Measurements from ENCODE around the gene KRTAP21-2. TPM values are rescaled to one million over a fixed set of nuclear protein-coding genes. Genes with fewer than 3 reads are reported as not detected.

Gene KRTAP21-2
- not detected for total RNA-seq
- long read RNA-seq = 0 reads

DNA sequence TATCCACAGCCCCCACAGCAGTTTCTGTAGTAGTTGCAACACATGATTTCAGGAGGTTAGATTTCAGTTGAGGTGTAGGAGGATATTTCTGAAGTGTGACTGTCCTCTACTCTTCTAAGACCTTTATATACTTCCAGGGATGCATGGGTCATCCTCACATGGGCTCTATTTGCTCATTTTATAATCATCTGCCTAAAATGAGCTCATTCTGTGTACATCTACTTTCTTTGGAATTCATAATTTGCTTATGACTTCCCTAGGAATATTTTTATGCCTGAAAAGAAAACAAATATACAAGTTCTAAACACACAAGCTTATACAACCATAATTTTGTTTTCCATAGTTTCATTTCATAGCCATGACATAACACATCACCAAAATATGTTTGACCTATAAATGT lies at the start of gene KRTAP21-2:
Gene KRTAP21-2 (minus strand): TSS at position 101 of the 400 bp plus-strand sequence. CDS start 57 bp downstream, at position 44.
- Histone ChIP-seq H3K4me3 (no peak within 1 kb of the TSS), H3K27ac (replicated peaks) (no peak within 1 kb of the TSS), H3K9me3 (replicated peaks) (peaks cover 22% of the 10 kb centered on the region), H3K27me3 (ENCODE audit: low read depth) (no peaks in the 10 kb centered on the region), H3K4me1 (no peaks in the 10 kb centered on the region), H3K36me3 (no peaks in the 10 kb centered on the region)
- intact Hi-C loops (cut with micrococcal nuclease) = no loop called here
- TF ChIP-seq, protein P1, sequence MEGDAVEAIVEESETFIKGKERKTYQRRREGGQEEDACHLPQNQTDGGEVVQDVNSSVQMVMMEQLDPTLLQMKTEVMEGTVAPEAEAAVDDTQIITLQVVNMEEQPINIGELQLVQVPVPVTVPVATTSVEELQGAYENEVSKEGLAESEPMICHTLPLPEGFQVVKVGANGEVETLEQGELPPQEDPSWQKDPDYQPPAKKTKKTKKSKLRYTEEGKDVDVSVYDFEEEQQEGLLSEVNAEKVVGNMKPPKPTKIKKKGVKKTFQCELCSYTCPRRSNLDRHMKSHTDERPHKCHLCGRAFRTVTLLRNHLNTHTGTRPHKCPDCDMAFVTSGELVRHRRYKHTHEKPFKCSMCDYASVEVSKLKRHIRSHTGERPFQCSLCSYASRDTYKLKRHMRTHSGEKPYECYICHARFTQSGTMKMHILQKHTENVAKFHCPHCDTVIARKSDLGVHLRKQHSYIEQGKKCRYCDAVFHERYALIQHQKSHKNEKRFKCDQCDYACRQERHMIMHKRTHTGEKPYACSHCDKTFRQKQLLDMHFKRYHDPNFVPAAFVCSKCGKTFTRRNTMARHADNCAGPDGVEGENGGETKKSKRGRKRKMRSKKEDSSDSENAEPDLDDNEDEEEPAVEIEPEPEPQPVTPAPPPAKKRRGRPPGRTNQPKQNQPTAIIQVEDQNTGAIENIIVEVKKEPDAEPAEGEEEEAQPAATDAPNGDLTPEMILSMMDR (IDR thresholded peaks at IDR 0.05; ENCODE audit: borderline replicate concordance) = no peak
- DNase-seq = no peak

DNA sequence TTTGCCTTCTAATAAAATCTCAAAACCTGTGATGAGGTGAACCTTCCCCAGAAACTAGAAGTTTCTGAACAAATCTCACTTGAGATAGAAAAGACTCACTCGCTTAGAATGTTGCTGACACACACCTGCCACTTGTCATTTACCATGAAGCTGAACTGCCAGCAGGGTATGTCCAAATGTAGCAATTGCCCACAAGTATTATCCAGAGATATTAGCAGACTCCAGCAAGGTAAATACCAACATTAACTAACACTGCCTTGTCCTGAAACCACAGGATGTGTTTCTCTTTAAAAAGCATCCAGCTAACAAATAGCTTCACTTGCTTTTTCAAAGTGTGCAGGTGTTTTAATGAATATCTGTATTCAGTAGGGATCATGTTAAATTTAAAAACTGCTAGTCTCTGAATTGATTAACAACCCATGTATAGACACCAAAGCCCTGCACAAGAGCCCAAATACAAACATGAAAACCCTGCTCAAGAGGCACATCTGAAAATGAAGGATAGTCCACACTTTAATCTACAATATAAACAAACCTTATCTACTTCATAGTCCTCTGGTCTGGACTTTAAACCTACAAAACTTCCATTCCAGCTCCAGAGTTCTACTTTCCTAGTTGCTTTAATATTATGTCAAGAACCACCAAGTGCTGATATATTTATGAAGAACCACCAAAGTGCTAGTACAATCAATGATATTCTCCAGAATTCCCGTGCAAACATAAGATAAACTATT lies 46.7 kb upstream of the KRTAP21-2 start:
- H3K4me3 ChIP-seq = no peak overlapping the region
- TF ChIP-seq, protein P1 (IDR thresholded peaks at IDR 0.05; ENCODE audit: borderline replicate concordance) = no peak
- no peaks in the 10 kb centered on the region for H3K27me3 ChIP-seq (ENCODE audit: low read depth)
- H3K36me3 ChIP-seq = no peaks in the 10 kb centered on the region
- no peak overlapping the region for H3K27ac ChIP-seq (replicated peaks)
- DNase-seq = no peak
- no peaks in the 10 kb centered on the region for H3K9me3 ChIP-seq (replicated peaks)
- no peaks in the 10 kb centered on the region for H3K4me1 ChIP-seq
- intact Hi-C loops (cut with micrococcal nuclease) = no loop called here

DNA sequence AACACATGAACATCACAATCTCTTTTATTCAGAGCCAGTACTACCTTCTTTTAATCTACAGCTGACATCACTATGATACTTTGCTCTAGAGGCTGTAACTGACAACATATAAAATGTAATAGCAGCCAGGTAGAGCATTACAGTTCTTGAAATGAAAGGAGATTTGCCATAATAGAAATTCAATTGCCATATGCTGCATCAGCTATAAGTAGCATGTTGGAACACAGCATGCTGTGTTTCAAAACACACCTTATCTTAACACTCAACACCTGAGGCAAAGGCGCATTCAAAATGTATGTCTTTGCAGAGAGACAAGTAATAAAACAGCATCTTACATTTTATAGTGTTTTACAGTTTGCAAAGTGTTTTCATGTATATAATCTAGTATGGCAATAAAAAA lies 32.2 kb upstream of the KRTAP21-2 start:
- DNase-seq = no peak
- Histone ChIP-seq H3K4me3 (no peak overlapping the region), H3K27ac (replicated peaks) (no peak overlapping the region), H3K4me1 (no peaks in the 10 kb centered on the region), H3K36me3 (no peaks in the 10 kb centered on the region), H3K9me3 (replicated peaks) (no peaks in the 10 kb centered on the region), H3K27me3 (ENCODE audit: low read depth) (no peaks in the 10 kb centered on the region)
- intact Hi-C loops (cut with micrococcal nuclease) = no loop called here
- TF ChIP-seq, protein P1 (IDR thresholded peaks at IDR 0.05; ENCODE audit: borderline replicate concordance) = no peak

DNA sequence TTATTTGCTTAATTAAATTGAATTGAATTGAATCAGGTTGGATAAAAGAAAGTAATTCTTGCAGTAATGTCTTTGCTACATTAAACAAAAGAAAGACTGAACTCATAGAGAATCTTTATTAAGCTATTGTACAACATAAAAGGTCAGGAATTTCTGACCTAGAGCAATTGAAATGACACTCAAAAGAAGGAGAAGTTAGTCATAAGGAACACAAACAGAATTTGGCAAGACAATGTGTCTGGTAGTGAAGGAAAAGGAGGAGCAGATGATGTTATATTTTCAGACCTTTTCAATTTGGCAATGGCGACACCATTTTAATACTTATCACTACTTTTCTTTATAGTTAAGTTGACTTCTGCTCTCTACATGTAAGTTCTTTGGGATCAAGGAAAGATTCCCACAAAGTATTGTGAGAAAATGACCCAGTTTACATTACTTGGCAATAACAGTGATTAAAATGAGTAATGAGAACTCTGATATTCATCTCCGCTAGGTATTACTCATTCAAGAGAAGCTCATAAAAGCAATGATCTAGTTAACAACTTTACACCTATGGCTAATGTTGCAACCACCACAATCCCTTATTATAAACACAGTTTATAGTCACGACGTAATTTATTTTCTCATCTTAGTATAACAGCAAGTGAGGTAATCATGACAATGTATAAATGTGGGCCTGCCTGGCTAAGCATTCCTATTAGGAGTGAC lies 22.8 kb upstream of the KRTAP21-2 start:
- no peaks in the 10 kb centered on the region for H3K4me1 ChIP-seq
- intact Hi-C loops (cut with micrococcal nuclease) = no loop called here
- H3K9me3 ChIP-seq (replicated peaks) = no peaks in the 10 kb centered on the region
- no peaks in the 10 kb centered on the region for H3K36me3 ChIP-seq
- H3K27ac ChIP-seq (replicated peaks) = no peak overlapping the region
- no peak for DNase-seq
- TF ChIP-seq, protein P1 (IDR thresholded peaks at IDR 0.05; ENCODE audit: borderline replicate concordance) = no peak
- no peaks in the 10 kb centered on the region for H3K27me3 ChIP-seq (ENCODE audit: low read depth)
- no peak overlapping the region for H3K4me3 ChIP-seq

DNA sequence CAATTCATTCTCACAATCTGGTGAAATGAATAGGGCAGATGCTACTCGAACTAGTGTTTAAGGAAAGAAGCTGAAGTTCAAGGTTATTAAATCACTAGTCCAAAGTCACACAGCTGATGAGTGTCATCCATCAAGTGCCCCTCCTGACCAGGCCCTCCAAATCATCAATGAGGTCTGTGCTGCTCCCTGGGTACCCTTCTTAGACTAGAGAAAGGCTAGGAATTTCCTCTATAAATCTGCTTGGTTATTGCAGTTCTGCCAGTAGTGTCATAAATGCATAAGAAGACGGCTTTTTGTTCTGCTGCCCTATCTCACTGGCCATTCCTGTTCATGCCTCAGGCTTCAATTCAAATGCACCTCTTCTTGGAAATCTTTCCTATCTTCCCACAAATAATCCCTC lies 13.7 kb upstream of the KRTAP21-2 start:
- TF ChIP-seq, protein P1 (IDR thresholded peaks at IDR 0.05; ENCODE audit: borderline replicate concordance) = no peak
- H3K27me3 ChIP-seq (ENCODE audit: low read depth) = no peaks in the 10 kb centered on the region
- H3K4me3 ChIP-seq = no peak overlapping the region
- H3K27ac ChIP-seq (replicated peaks) = no peak overlapping the region
- no peak for DNase-seq
- H3K36me3 ChIP-seq = no peaks in the 10 kb centered on the region
- intact Hi-C loops (cut with micrococcal nuclease) = no loop called here
- no peaks in the 10 kb centered on the region for H3K4me1 ChIP-seq
- H3K9me3 ChIP-seq (replicated peaks) = no peaks in the 10 kb centered on the region
